Measurements from ENCODE around the gene ANGPTL2. TPM values are rescaled to one million over a fixed set of nuclear protein-coding genes. Genes with fewer than 3 reads are reported as not detected.
A peak's percentile ranks its signal among the peaks of the same experiment; 100 is the strongest.

Gene ANGPTL2
- total RNA-seq, 1 donor from 2014 or later, result 19.4 TPM

GRCh38 chr9:127049581-127049980 is 72.9 kb downstream of the ANGPTL2 start:
- Histone ChIP-seq H3K27ac (peak overlapping the region; percentile 32), H3K36me3 (no peaks in the 10 kb centered on the region), H3K9me3 (no peaks in the 10 kb centered on the region), H3K4me1 (peaks cover 37% of the 10 kb centered on the region), H3K4me3 (no peak overlapping the region), H3K27me3 (no peaks in the 10 kb centered on the region)
- intact Hi-C loops (cut with DNase I), result no loop called here
- DNase-seq, result no peak
- ATAC-seq, result peak; percentile 30
- no peak for TF ChIP-seq CTCF (IDR thresholded peaks at IDR 0.05)

GRCh38 chr9:127049044-127049443 is 73.4 kb downstream of the ANGPTL2 start:
- Histone ChIP-seq H3K4me3 (peak overlapping the region; percentile 12), H3K4me1 (peaks cover 35% of the 10 kb centered on the region), H3K9me3 (no peaks in the 10 kb centered on the region), H3K27ac (peak overlapping the region; percentile 66), H3K27me3 (no peaks in the 10 kb centered on the region), H3K36me3 (no peaks in the 10 kb centered on the region)
- TF ChIP-seq CTCF (IDR thresholded peaks at IDR 0.05), result peak; percentile 40
- intact Hi-C loops (cut with DNase I), result no loop called here
- DNase-seq (no peak), ATAC-seq (peak; percentile 89)

- Histone ChIP-seq H3K27ac (peak overlapping the region; percentile 66), H3K4me1 (peaks cover 25% of the 10 kb centered on the region), H3K27me3 (no peaks in the 10 kb centered on the region), H3K4me3 (no peak overlapping the region), H3K36me3 (no peaks in the 10 kb centered on the region), H3K9me3 (no peaks in the 10 kb centered on the region)
- TF ChIP-seq CTCF (IDR thresholded peaks at IDR 0.05), result no peak
- ATAC-seq (no peak), DNase-seq (no peak)
- intact Hi-C loops (cut with DNase I), result no loop called here
These were observed 74.5 kb downstream of the ANGPTL2 start for GRCh38 chr9:127047971-127048370.

GRCh38 chr9:127045148-127045547 is 77.3 kb downstream of the ANGPTL2 start:
- peaks cover 21% of the 10 kb centered on the region for H3K4me1 ChIP-seq
- no peak overlapping the region for H3K27ac ChIP-seq
- DNase-seq, result no peak
- no peaks in the 10 kb centered on the region for H3K36me3 ChIP-seq
- no peak for TF ChIP-seq CTCF (IDR thresholded peaks at IDR 0.05)
- H3K4me3 ChIP-seq, result no peak overlapping the region
- H3K9me3 ChIP-seq, result no peaks in the 10 kb centered on the region
- ATAC-seq, result no peak
- intact Hi-C loops (cut with DNase I), result no loop called here
- no peaks in the 10 kb centered on the region for H3K27me3 ChIP-seq

- TF ChIP-seq CTCF (IDR thresholded peaks at IDR 0.05), result no peak
These were observed 82.9 kb downstream of the ANGPTL2 start for GRCh38 chr9:127039492-127039891.

GRCh38 chr9:127038531-127038930 is 83.9 kb downstream of the ANGPTL2 start:
- no peaks in the 10 kb centered on the region for H3K4me1 ChIP-seq
- H3K4me3 ChIP-seq, result no peak overlapping the region
- ATAC-seq (no peak), DNase-seq (no peak)
- H3K36me3 ChIP-seq, result no peaks in the 10 kb centered on the region
- intact Hi-C loops (cut with DNase I), result no loop called here
- TF ChIP-seq CTCF (IDR thresholded peaks at IDR 0.05), result no peak
- no peak overlapping the region for H3K27ac ChIP-seq
- no peaks in the 10 kb centered on the region for H3K9me3 ChIP-seq
- no peaks in the 10 kb centered on the region for H3K27me3 ChIP-seq

More at GRCh38 chr9:127039492-127039891, 82.9 kb downstream of the ANGPTL2 start:
- DNase-seq (no peak), ATAC-seq (no peak)
- no peak overlapping the region for H3K27ac ChIP-seq
- no peaks in the 10 kb centered on the region for H3K4me1 ChIP-seq
- H3K4me3 ChIP-seq, result no peak overlapping the region
- H3K9me3 ChIP-seq, result no peaks in the 10 kb centered on the region
- intact Hi-C loops (cut with DNase I), result no loop called here
- no peaks in the 10 kb centered on the region for H3K27me3 ChIP-seq
- H3K36me3 ChIP-seq, result no peaks in the 10 kb centered on the region
